HEK293T (cell line): Measurements from ENCODE around the gene TCIRG1.

Experiments used
- CTCF ChIA-PET: fragments of 350-600 bp; formaldehyde crosslinking; extraction: SDS; loops from one replicate; lab custom pipeline; 2021; ENCODE audit warnings: antibody characterized with exemption, inconsistent platforms; lab: Yijun Ruan, JAX
- POLR2A ChIA-PET: fragments of 350-600 bp; formaldehyde crosslinking; extraction: SDS; loops from one replicate; lab custom pipeline; 2020; ENCODE audit warnings: antibody characterized with exemption, inconsistent platforms; lab: Yijun Ruan, JAX
- DNase-seq: peaks from one replicate; pipeline ENCODE4 v3.0.0; 2012; ENCODE audit warnings: mixed read lengths; ENCODE audit errors: extremely low spot score
- ARNT ChIP-seq: fragments of 450-650 bp; IDR thresholded peaks from 2 replicates; pipeline ENCODE4 v1.6.1; 2017; ENCODE audit warnings: mild to moderate bottlenecking
- BHLHE40 ChIP-seq: fragments of 450-650 bp; IDR thresholded peaks from 2 replicates; pipeline ENCODE4 v1.6.1; 2016; ENCODE audit warnings: mild to moderate bottlenecking, moderate library complexity, borderline replicate concordance
- CTBP1 ChIP-seq: fragments of 450-650 bp; IDR thresholded peaks from 2 replicates; pipeline ENCODE4 v1.6.1; 2016; ENCODE audit warnings: borderline replicate concordance
- ELF4 ChIP-seq: fragments of 450-650 bp; IDR thresholded peaks from 2 replicates; pipeline ENCODE4 v1.6.1; 2017; ENCODE audit warnings: antibody characterized with exemption
- FOXA1 ChIP-seq: fragments of 450-650 bp; IDR thresholded peaks from 2 replicates; pipeline ENCODE4 v1.6.1; 2016; ENCODE audit warnings: mild to moderate bottlenecking
- FOXK2 ChIP-seq: fragments of 450-650 bp; IDR thresholded peaks from 2 replicates; pipeline ENCODE4 v1.6.1; 2016; ENCODE audit warnings: mild to moderate bottlenecking
- FOXM1 ChIP-seq: fragments of 450-650 bp; IDR thresholded peaks from 2 replicates; pipeline ENCODE4 v1.6.1; 2017; ENCODE audit warnings: mild to moderate bottlenecking, borderline replicate concordance
- HDGF ChIP-seq: fragments of 450-650 bp; IDR thresholded peaks from 2 replicates; pipeline ENCODE4 v1.6.1; 2017; ENCODE audit warnings: antibody characterized with exemption, borderline replicate concordance
- L3MBTL2 ChIP-seq: fragments of 450-650 bp; conservative IDR thresholded peaks from 2 replicates; pipeline ENCODE4 v1.6.1; 2016; ENCODE audit warnings: mild to moderate bottlenecking
- LEF1 ChIP-seq: fragments of 450-650 bp; IDR thresholded peaks from 2 replicates; pipeline ENCODE4 v1.6.1; 2017; ENCODE audit warnings: mild to moderate bottlenecking, borderline replicate concordance
- NFRKB ChIP-seq: fragments of 450-650 bp; IDR thresholded peaks from 2 replicates; pipeline ENCODE4 v1.6.1; 2016; ENCODE audit warnings: mild to moderate bottlenecking, moderate library complexity
- SP1 ChIP-seq: fragments of 450-650 bp; IDR thresholded peaks from 2 replicates; pipeline ENCODE4 v1.6.1; 2017
- SUZ12 ChIP-seq: fragments of 450-650 bp; IDR thresholded peaks from 2 replicates; pipeline ENCODE4 v1.6.1; 2016; ENCODE audit warnings: mild to moderate bottlenecking
- TARDBP ChIP-seq: fragments of 450-650 bp; IDR thresholded peaks from 2 replicates; pipeline ENCODE4 v1.6.1; 2016
- ZNF384 ChIP-seq: fragments of 450-650 bp; IDR thresholded peaks from 2 replicates; pipeline ENCODE4 v1.6.1; 2016
- TF ChIP-seq, protein P1 (sequence below): fragments of 450-650 bp; IDR thresholded peaks from 2 replicates; pipeline ENCODE4 v1.6.1; 2016

TCIRG1 gene

DNA sequence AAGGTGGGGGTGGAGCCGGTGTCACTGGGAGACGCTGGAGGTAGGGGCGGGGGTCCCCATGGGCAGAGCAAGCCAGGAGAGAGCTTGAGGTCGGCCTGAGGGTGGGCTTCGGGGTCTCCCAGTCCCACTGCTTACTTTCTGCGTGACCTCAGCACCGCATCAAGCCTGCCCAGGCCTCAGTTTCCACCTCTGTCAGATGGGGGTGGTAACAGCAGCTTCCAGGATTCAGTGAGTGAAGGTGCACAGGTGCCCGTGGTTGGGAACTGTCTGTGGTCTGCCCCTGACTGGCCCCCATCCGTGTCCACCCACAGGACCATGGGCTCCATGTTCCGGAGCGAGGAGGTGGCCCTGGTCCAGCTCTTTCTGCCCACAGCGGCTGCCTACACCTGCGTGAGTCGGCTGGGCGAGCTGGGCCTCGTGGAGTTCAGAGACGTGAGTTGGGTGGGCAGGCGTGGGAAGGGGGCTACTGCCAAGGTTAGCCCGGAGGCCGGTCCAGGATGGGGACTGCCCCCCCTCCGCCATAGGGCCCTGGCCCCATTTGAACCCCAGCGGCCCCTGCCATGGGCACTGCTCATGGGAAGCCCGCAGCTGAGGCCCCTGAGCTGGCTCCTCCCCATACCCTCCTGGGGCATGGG, 2.2 kb downstream of the TCIRG1 start:
- TF ChIP-seq SUZ12 (no peak), ELF4 (no peak), NFRKB (no peak), LEF1 (no peak), SP1 (no peak), ZNF384 (no peak), HDGF (no peak), BHLHE40 (no peak), FOXM1 (no peak), L3MBTL2 (no peak), CTBP1 (no peak), TARDBP (no peak), FOXA1 (no peak), FOXK2 (no peak), ARNT (no peak)
- TF ChIP-seq, protein P1, sequence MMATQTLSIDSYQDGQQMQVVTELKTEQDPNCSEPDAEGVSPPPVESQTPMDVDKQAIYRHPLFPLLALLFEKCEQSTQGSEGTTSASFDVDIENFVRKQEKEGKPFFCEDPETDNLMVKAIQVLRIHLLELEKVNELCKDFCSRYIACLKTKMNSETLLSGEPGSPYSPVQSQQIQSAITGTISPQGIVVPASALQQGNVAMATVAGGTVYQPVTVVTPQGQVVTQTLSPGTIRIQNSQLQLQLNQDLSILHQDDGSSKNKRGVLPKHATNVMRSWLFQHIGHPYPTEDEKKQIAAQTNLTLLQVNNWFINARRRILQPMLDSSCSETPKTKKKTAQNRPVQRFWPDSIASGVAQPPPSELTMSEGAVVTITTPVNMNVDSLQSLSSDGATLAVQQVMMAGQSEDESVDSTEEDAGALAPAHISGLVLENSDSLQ: no peak
- ChIA-PET CTCF (no interaction called here), POLR2A (interaction anchor here (5.9 kb wide), 1 partner anchor 10 kb away, joined by 43 read pairs; the partner anchor contains the start of gene NDUFS8)
- DNase-seq: no peak

DNA sequence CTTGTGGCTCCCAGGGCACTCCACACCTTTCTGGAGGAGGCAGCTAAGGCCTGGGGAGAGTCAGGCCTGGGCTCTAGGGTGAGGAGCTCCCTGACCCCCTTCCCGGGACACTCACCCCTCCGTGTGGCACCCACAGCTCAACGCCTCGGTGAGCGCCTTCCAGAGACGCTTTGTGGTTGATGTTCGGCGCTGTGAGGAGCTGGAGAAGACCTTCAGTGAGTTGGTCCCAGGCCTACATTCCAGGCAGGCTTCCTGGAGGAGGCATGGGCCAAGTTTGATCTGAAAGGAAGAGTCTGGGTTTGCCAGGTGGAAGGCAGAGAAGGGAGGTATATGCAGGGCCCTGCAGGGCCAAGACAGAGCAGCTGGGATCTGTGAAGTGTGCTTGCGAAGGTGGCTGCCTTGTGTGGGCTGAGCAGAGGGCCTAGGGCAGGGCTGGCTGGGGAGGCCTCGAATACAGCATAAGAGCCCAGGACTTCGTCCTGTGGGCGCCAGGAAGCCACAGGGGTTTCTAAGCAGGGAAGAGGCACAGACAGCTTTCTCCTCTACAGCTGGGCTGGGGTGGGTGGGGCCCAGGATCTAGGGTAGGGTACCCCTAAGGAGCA, 2.9 kb downstream of the TCIRG1 start:
- CTCF ChIA-PET: no interaction called here
- POLR2A ChIA-PET: interaction anchor here (5.9 kb wide), 1 partner anchor 11 kb away, joined by 43 read pairs; the partner anchor contains the start of gene NDUFS8
- TF ChIP-seq CTBP1: no peak
- TF ChIP-seq ARNT: no peak
- TF ChIP-seq L3MBTL2: no peak
- no peak for TF ChIP-seq TARDBP
- no peak for TF ChIP-seq NFRKB
- TF ChIP-seq SUZ12: no peak
- no peak for TF ChIP-seq FOXK2
- TF ChIP-seq, protein P1: no peak
- no peak for TF ChIP-seq ELF4
- DNase-seq: no peak

DNA sequence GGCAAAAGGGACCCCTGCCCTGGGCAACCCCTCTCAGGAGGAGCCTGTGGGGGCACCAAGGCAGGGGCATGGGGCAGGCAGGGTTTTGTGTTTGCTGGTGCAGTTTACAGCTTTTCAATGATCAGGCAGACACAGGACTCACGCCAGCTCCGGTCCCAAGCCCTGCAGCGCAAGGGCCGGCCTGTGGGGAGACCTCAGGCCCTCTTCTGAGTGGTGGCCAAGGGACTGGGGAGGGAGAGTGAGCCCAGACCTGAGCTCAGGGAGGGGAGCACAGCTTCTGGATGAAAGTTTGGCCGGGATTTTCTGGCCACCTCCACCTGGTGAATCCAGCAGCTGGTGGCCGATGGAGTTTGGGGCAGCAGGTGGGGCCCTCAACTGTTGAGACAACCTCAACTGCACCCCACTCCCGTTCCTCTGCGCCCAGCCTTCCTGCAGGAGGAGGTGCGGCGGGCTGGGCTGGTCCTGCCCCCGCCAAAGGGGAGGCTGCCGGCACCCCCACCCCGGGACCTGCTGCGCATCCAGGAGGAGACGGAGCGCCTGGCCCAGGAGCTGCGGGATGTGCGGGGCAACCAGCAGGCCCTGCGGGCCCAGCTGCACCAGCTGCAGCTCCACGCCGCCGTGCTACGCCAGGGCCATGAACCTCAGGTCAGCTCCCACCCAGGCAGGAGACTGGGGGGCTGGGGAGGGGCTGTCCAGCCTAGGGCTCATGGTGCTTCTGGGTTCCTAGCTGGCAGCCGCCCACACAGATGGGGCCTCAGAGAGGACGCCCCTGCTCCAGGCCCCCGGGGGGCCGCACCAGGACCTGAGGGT, 3.6 kb downstream of the TCIRG1 start:
- no peak for DNase-seq
- ChIA-PET POLR2A (interaction anchor here (1.2 to 5.9 kb wide), 2 partner anchors 10 to 11 kb away, joined by 5 to 43 read pairs; partner anchors contain the start of gene NDUFS8), CTCF (no interaction called here)
- no peak for TF ChIP-seq LEF1

DNA sequence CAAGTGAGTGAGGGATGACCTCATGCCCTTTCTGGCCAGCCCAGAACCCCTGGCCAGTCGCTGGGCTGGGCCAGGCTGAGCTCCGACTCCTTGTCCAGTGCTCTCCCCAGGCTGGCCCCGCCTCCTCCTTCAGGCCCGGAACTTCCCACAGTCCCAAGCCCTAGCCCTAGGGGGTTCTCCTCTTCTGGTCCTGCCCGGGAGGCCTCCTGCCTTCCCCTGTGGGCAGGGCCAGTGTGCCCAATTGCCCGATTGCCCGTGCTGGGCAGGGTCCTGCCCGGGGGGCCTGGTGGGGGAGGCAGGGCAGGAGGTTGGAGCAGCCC, 4.2 kb downstream of the TCIRG1 start:
- no peak for DNase-seq
- TF ChIP-seq TARDBP (no peak), CTBP1 (no peak), L3MBTL2 (no peak), FOXK2 (no peak), ELF4 (no peak), ZNF384 (no peak), NFRKB (no peak), SUZ12 (no peak), BHLHE40 (no peak), ARNT (no peak), LEF1 (no peak), SP1 (no peak), HDGF (no peak), FOXA1 (no peak), FOXM1 (no peak)
- TF ChIP-seq, protein P1: no peak
- POLR2A ChIA-PET: interaction anchor here (1.2 to 5.9 kb wide), 2 partner anchors 10 to 12 kb away, joined by 5 to 43 read pairs; partner anchors contain the start of gene NDUFS8
- CTCF ChIA-PET: no interaction called here

DNA sequence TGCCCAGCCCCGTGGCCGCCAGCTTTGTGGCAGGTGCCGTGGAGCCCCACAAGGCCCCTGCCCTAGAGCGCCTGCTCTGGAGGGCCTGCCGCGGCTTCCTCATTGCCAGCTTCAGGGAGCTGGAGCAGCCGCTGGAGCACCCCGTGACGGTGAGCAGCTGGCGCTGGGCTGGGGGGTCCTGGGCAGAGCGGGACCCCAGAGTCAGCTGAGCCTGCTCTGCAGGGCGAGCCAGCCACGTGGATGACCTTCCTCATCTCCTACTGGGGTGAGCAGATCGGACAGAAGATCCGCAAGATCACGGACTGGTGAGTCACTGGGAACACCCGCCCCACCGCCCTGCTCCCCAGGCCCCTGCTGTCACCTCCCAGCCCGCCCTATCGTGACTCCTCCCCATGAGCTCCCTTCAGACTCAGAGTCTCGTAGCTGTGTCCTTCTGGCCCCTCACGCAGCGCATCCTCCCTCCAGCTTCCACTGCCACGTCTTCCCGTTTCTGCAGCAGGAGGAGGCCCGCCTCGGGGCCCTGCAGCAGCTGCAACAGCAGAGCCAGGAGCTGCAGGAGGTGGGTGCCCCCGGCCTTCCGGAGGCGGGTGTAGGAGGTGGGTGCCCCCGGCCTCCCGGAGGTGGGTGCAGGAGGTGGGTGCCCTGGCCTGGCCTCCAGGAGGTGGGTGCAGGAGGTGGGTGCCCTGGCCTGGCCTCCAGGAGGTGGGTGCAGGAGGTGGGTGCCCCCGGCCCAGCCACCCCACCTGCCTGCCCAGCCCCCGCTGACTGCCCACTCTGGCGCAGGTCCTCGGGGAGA, 4.7 kb downstream of the TCIRG1 start:
- DNase-seq: no peak
- POLR2A ChIA-PET: interaction anchor here (1.2 to 5.9 kb wide), 2 partner anchors 9 to 12 kb away, joined by 5 to 43 read pairs; partner anchors contain the start of gene NDUFS8
- CTCF ChIA-PET: no interaction called here

More for the DNA sequence above, 4.7 kb downstream of the TCIRG1 start:
- TF ChIP-seq CTBP1 (no peak), NFRKB (no peak), ZNF384 (no peak), SUZ12 (no peak), L3MBTL2 (no peak), LEF1 (no peak), BHLHE40 (no peak), TARDBP (no peak), FOXM1 (no peak), ARNT (no peak), FOXA1 (no peak), SP1 (no peak), ELF4 (no peak), FOXK2 (no peak), HDGF (no peak)
- TF ChIP-seq, protein P1: no peak
